ENCODE results near the gene C2CD2. TPM values are rescaled to one million over a fixed set of nuclear protein-coding genes. Genes with fewer than 3 reads are reported as not detected.

The C2CD2 gene
- total and polyA plus RNA-seq, 2 of the 4 experiments (the other 2 are of a cell fraction) = 15.6 to 25.3 TPM

DNA sequence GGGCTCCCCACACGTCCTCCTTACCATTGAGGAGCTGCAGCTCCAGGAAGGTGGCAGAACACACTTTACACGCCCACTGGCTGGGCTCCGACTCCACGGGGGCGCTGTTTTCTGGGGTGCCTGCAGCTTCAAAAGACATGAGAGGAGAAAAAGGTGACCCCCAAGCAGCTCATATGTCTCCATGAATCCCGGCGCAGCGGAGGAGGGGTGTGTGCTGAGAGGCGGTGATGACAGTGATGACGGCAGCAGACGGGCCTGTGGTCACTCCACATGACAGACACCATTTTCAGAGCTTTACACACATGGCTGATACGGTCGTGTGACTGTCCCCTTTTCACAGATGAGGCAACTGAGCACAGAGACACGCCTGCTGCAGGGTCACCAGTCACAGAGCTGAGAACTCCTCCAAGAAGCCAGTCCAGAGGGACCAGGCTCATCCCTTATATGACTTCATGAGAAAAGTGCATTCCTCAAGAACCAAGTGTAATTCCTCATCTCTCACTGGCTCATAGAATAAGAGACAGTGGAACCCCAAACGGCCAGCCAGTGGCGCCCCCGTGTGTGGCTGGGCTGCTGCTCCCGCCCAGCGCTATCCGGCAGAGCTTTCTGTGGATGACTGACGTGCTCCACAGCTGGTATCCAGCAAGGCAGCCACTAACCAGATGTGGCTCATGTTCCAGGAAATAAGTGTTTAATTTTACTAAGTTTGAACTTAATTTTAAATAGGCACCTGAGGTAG is 106.6 kb downstream of the C2CD2 start:
- Histone ChIP-seq H3K4me3 (ENCODE audit: insufficient read depth, low read depth, low read length) (no peak overlapping the region), H4K20me1 (ENCODE audit: insufficient read depth, low read length) (no peaks in the 10 kb centered on the region; the same call in 1 of the 2 replicates), H2AK5ac (ENCODE audit: low read depth, low read length) (no peak overlapping the region), H3K9ac (ENCODE audit: low read depth, low read length) (no peak overlapping the region), H3K56ac (ENCODE audit: extremely low read depth, insufficient read depth, low read length) (no peak overlapping the region), H3K18ac (ENCODE audit: low read depth, low read length) (no peak overlapping the region), H3K4me1 (ENCODE audit: control insufficient read depth, insufficient read depth, low read length) (no peaks in the 10 kb centered on the region), H2AFZ (replicated peaks; ENCODE audit: low read length, poor library complexity) (no peak overlapping the region), H3K79me1 (ENCODE audit: low read depth in 1 of 2, low read length in 2 of 2) (0 out of 4 replicates have a peak, but pooled peaks cover 0 to 4% of the 10 kb centered on the region in 2 experiments), H3K9me1 (ENCODE audit: insufficient read depth, low read length) (peaks cover 3% of the 10 kb centered on the region; the same call in 1 of the 2 replicates), H3K36me3 (ENCODE audit: control insufficient read depth, insufficient read depth, low read length) (peaks cover 4% of the 10 kb centered on the region; the same call in 1 of the 2 replicates), H2BK15ac (ENCODE audit: low read depth, low read length) (no peak overlapping the region), H3K14ac (replicated peaks; ENCODE audit: low read depth, low read length) (no peak overlapping the region), H3K27ac (ENCODE audit: insufficient read depth, low read length) (no peak overlapping the region), H2BK120ac (ENCODE audit: low read depth, low read length) (no peak overlapping the region), H2AK9ac (replicated peaks; ENCODE audit: low read depth, low read length, poor library complexity) (peak overlapping the region; percentile 68), H3K4me2 (ENCODE audit: low read depth, low read length) (no peak overlapping the region), H3K9me3 (ENCODE audit: control insufficient read depth, insufficient read depth, low read length) (no peaks in the 10 kb centered on the region), H4K5ac (ENCODE audit: low read depth, low read length) (no peak overlapping the region), H2BK20ac (ENCODE audit: low read depth, low read length) (no peak overlapping the region), H4K91ac (ENCODE audit: insufficient read depth, low read depth, low read length) (no peak overlapping the region), H3K23ac (ENCODE audit: low read depth, low read length) (no peak overlapping the region), H3K27me3 (ENCODE audit: control insufficient read depth, insufficient read depth, low read length) (no peaks in the 10 kb centered on the region), H3K4ac (ENCODE audit: low read depth, low read length) (no peak overlapping the region), H4K8ac (ENCODE audit: low read depth in 2 of 2, low read length in 2 of 2) (no peak overlapping the region), H2BK5ac (ENCODE audit: low read depth, low read length, poor library complexity, severe bottlenecking) (no peak overlapping the region)
- in situ Hi-C loops (cut with MboI; ENCODE audit: low sequenced_read_pairs) = no loop called here
- 89% methylated on average over 8 of the region's 21 CpGs; no CpG with 5 or more reads in 1 of the 2 experiments for WGBS, 2 experiments (ENCODE audit: extremely low coverage in 2 of 2, insufficient read length in 1 of 2)
- no TSS peak for BruUV-seq (replicated peaks)
- peak; percentile 28 for DNase-seq
- POLR2A ChIA-PET (ENCODE audit: unreplicated experiment) = no interaction called here
- TF ChIP-seq FOS (IDR thresholded peaks at IDR 0.05; ENCODE audit: low read depth, low read length) (no peak), CEBPB (IDR thresholded peaks at IDR 0.05; ENCODE audit: low read depth, low read length) (no peak), MAFK (IDR thresholded peaks at IDR 0.05; ENCODE audit: low read depth, low read length) (no peak), RAD21 (IDR thresholded peaks at IDR 0.05; ENCODE audit: low read length) (peak; percentile 18; the same call in 1 of the 2 replicates), CHD1 (IDR thresholded peaks at IDR 0.05; ENCODE audit: low read depth, low read length) (no peak), MAZ (IDR thresholded peaks at IDR 0.05; ENCODE audit: borderline replicate concordance, low read depth, low read length) (no peak), NFE2L2 (IDR thresholded peaks at IDR 0.05; ENCODE audit: low read depth, low read length) (no peak), MXI1 (IDR thresholded peaks at IDR 0.05; ENCODE audit: borderline replicate concordance, low read depth, low read length) (no peak)
- TF ChIP-seq, protein P1, sequence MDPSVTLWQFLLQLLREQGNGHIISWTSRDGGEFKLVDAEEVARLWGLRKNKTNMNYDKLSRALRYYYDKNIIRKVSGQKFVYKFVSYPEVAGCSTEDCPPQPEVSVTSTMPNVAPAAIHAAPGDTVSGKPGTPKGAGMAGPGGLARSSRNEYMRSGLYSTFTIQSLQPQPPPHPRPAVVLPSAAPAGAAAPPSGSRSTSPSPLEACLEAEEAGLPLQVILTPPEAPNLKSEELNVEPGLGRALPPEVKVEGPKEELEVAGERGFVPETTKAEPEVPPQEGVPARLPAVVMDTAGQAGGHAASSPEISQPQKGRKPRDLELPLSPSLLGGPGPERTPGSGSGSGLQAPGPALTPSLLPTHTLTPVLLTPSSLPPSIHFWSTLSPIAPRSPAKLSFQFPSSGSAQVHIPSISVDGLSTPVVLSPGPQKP (IDR thresholded peaks at IDR 0.05; ENCODE audit: borderline replicate concordance, low read depth, low read length) = no peak
- TF ChIP-seq, protein P2, sequence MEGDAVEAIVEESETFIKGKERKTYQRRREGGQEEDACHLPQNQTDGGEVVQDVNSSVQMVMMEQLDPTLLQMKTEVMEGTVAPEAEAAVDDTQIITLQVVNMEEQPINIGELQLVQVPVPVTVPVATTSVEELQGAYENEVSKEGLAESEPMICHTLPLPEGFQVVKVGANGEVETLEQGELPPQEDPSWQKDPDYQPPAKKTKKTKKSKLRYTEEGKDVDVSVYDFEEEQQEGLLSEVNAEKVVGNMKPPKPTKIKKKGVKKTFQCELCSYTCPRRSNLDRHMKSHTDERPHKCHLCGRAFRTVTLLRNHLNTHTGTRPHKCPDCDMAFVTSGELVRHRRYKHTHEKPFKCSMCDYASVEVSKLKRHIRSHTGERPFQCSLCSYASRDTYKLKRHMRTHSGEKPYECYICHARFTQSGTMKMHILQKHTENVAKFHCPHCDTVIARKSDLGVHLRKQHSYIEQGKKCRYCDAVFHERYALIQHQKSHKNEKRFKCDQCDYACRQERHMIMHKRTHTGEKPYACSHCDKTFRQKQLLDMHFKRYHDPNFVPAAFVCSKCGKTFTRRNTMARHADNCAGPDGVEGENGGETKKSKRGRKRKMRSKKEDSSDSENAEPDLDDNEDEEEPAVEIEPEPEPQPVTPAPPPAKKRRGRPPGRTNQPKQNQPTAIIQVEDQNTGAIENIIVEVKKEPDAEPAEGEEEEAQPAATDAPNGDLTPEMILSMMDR (conservative IDR thresholded peaks at IDR 0.05; ENCODE audit: low read depth, low read length) = peak; percentile 20; the same call in 1 of the 2 replicates
- TF ChIP-seq, protein P3, sequence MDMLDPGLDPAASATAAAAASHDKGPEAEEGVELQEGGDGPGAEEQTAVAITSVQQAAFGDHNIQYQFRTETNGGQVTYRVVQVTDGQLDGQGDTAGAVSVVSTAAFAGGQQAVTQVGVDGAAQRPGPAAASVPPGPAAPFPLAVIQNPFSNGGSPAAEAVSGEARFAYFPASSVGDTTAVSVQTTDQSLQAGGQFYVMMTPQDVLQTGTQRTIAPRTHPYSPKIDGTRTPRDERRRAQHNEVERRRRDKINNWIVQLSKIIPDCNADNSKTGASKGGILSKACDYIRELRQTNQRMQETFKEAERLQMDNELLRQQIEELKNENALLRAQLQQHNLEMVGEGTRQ (IDR thresholded peaks at IDR 0.05; ENCODE audit: low read depth, low read length) = no peak
- ATAC-seq (ENCODE audit: low read depth) = peak; percentile 71
- CTCF ChIA-PET = no interaction called here
- dilution Hi-C loops (cut with HindIII; ENCODE audit: low sequenced_read_pairs, unreplicated experiment) = no loop called here
- intact Hi-C loops (cut with micrococcal nuclease) = no loop called here
